H1 (cell line): ENCODE results near the gene PIGK. TPM values are rescaled to one million over a fixed set of nuclear protein-coding genes. Genes with fewer than 3 reads are reported as not detected.
"Not testable (repeated sequence)": the region's sequence is repeated elsewhere in the genome, so short reads cannot be mapped to it uniquely, and the experiment has no call there.

ENCODE experiments used
- CTCF ChIA-PET: fragments of 300-600 bp; sonication (Branson Sonifier 250); formaldehyde crosslinking; loops from one replicate; lab custom pipeline; 2021; ENCODE audit not compliant: partially characterized antibody; lab: Charles Lee
- POLR2A ChIA-PET: fragments of 300-600 bp; sonication (Branson Sonifier 250); formaldehyde crosslinking; loops from one replicate; lab custom pipeline; 2021; ENCODE audit warnings: inconsistent platforms; ENCODE audit not compliant: partially characterized antibody; lab: Charles Lee
- DNase-seq, 2 experiments: peaks; one replicate each; pipeline versions ENCODE4 v3.0.0 to v3.0.0-alpha.2; 2010 to 2022; ENCODE audit warnings: low spot score in 2 of 2, low read depth in 1 of 2, mixed read lengths in 1 of 2
- FAIRE-seq: peaks from 2 replicates; lab custom pipeline; 2011; peaks lifted over from hg19 to GRCh38; lab: Jason Lieb, UNC
- H2AFZ ChIP-seq: 2 replicates; pipeline ENCODE4 v1.8.1; 2012; ENCODE audit warnings: low read length, inconsistent platforms
- H2AK5ac ChIP-seq: 2 replicates; pipeline ENCODE4 v1.6.1; 2013; ENCODE audit warnings: low read depth, low read length
- H2BK120ac ChIP-seq: replicated peaks from 2 replicates; pipeline ENCODE3; 2013; ENCODE audit warnings: low read depth, low read length, inconsistent platforms
- H2BK12ac ChIP-seq: 2 replicates; pipeline ENCODE4 v1.6.1; 2013; ENCODE audit warnings: low read depth, low read length
- H2BK15ac ChIP-seq: 2 replicates; pipeline ENCODE4 v1.6.1; 2013; ENCODE audit warnings: low read length
- H2BK20ac ChIP-seq: 2 replicates; pipeline ENCODE4 v1.6.1; 2013; ENCODE audit warnings: low read length
- H2BK5ac ChIP-seq: 2 replicates; pipeline ENCODE4 v1.6.1; 2013; ENCODE audit warnings: low read depth, low read length
- H3K14ac ChIP-seq: 2 replicates; pipeline ENCODE4 v1.6.1; 2013; ENCODE audit warnings: inconsistent platforms; ENCODE audit not compliant: insufficient read length
- H3K18ac ChIP-seq: 2 replicates; pipeline ENCODE4 v1.6.1; 2013; ENCODE audit warnings: low read length; ENCODE audit errors: extremely low read depth
- H3K23ac ChIP-seq: 2 replicates; pipeline ENCODE4 v1.6.1; 2013; ENCODE audit warnings: inconsistent platforms; ENCODE audit not compliant: insufficient read length
- H3K23me2 ChIP-seq: 2 replicates; pipeline ENCODE4 v1.6.1; 2013; ENCODE audit warnings: low read depth, low read length
- H3K27ac ChIP-seq: 2 replicates; pipeline ENCODE4 v1.6.1; 2011; ENCODE audit warnings: low read depth, low read length, inconsistent platforms
- H3K27me3 ChIP-seq, 4 experiments: replicated peaks in 1 of 4; 1 replicate in 1 of 4; 2 replicates in 3 of 4; pipeline versions ENCODE4 v1.6.1 to v1.8.1; 2011 to 2013; ENCODE audit warnings: low read length in 3 of 4, mild to moderate bottlenecking in 3 of 4, inconsistent platforms in 2 of 4, mixed read lengths in 2 of 4, moderate library complexity in 1 of 4; ENCODE audit not compliant: control insufficient read depth in 3 of 4, insufficient read depth in 3 of 4; ENCODE audit errors: extremely low read depth in 1 of 4
- H3K36me3 ChIP-seq, 4 experiments: 2 replicates each; pipeline versions ENCODE4 v1.6.1 to v1.8.1; 2011 to 2013; ENCODE audit warnings: mild to moderate bottlenecking in 4 of 4, low read length in 3 of 4, moderate library complexity in 2 of 4, control low read depth in 1 of 4, inconsistent platforms in 1 of 4; ENCODE audit not compliant: insufficient read depth in 4 of 4, control insufficient read depth in 2 of 4
- H3K4ac ChIP-seq: replicated peaks from 2 replicates; pipeline ENCODE3; 2013; ENCODE audit warnings: low read length, low read depth, mixed read lengths, inconsistent platforms; ENCODE audit not compliant: insufficient read length
- H3K4me1 ChIP-seq, 4 experiments: replicated peaks in 1 of 4; 1 replicate in 1 of 4; 2 replicates in 3 of 4; pipeline versions ENCODE4 v1.6.1 to v1.8.1; 2011 to 2013; ENCODE audit warnings: low read length in 3 of 4, inconsistent platforms in 2 of 4, mixed read lengths in 1 of 4; ENCODE audit not compliant: insufficient read depth in 4 of 4, control insufficient read depth in 3 of 4
- H3K4me2 ChIP-seq, 2 experiments: 2 replicates each; pipeline versions ENCODE4 v1.6.1 to v1.8.1; 2011 to 2013; ENCODE audit warnings: low read depth in 2 of 2, low read length in 2 of 2, control low read depth in 1 of 2, inconsistent platforms in 1 of 2, mild to moderate bottlenecking in 1 of 2; ENCODE audit not compliant: insufficient read depth in 1 of 2
- H3K4me3 ChIP-seq, 4 experiments: fragments of 200-600, 300-600 bp in 1 of 4; sonication (generic), shearing (Covaris generic), sonication (Bioruptor Twin) in 1 of 4; 2 replicates each; pipeline versions ENCODE4 v1.5.1 to v1.8.1; 2011 to 2016; ENCODE audit warnings: low read length in 4 of 4, low read depth in 3 of 4, control low read depth in 2 of 4, inconsistent platforms in 2 of 4, mild to moderate bottlenecking in 2 of 4, mixed read lengths in 1 of 4, moderate library complexity in 1 of 4; ENCODE audit not compliant: insufficient read depth in 2 of 4; ENCODE audit errors: extremely low read depth in 1 of 4
- H3K56ac ChIP-seq: replicated peaks from 2 replicates; pipeline ENCODE3; 2013; ENCODE audit warnings: low read depth, mild to moderate bottlenecking, mixed read lengths, low read length, inconsistent platforms; ENCODE audit not compliant: insufficient read length
- H3K79me1 ChIP-seq: 2 replicates; pipeline ENCODE4 v1.6.1; 2013; ENCODE audit warnings: low read depth, low read length, control low read depth
- H3K79me2 ChIP-seq, 2 experiments: 2 replicates each; pipeline versions ENCODE4 v1.6.1 to v1.8.1; 2012 to 2013; ENCODE audit warnings: low read length in 2 of 2, mild to moderate bottlenecking in 2 of 2, inconsistent platforms in 1 of 2; ENCODE audit not compliant: insufficient read depth in 2 of 2, control insufficient read depth in 1 of 2
- H3K9ac ChIP-seq, 4 experiments: replicated peaks in 1 of 4; 1 replicate in 1 of 4; 2 replicates in 3 of 4; pipeline versions ENCODE4 v1.6.1 to v1.8.1; 2011 to 2013; ENCODE audit warnings: low read depth in 3 of 4, low read length in 3 of 4, control low read depth in 2 of 4, mild to moderate bottlenecking in 2 of 4, moderate library complexity in 2 of 4, inconsistent platforms in 1 of 4; ENCODE audit errors: extremely low read depth in 1 of 4
- H3K9me3 ChIP-seq, 2 experiments: 2 replicates each; pipeline versions ENCODE4 v1.6.1 to v1.8.1; 2012 to 2013; ENCODE audit warnings: mild to moderate bottlenecking in 2 of 2, moderate library complexity in 2 of 2, control low read depth in 1 of 2, inconsistent platforms in 1 of 2, low read depth in 1 of 2, low read length in 1 of 2, mixed read lengths in 1 of 2; ENCODE audit not compliant: insufficient read depth in 2 of 2
- H4K20me1 ChIP-seq, 2 experiments: replicated peaks in 1 of 2; 2 replicates each; pipeline versions ENCODE3 to v1.8.1; 2011 to 2013; ENCODE audit warnings: inconsistent platforms in 2 of 2, low read length in 2 of 2, mild to moderate bottlenecking in 1 of 2; ENCODE audit not compliant: insufficient read depth in 2 of 2, control insufficient read depth in 1 of 2
- H4K5ac ChIP-seq: 2 replicates; pipeline ENCODE4 v1.6.1; 2013; ENCODE audit warnings: low read length, low read depth, mixed read lengths, inconsistent platforms; ENCODE audit not compliant: insufficient read length
- H4K8ac ChIP-seq: 2 replicates; pipeline ENCODE4 v1.8.0; 2013; ENCODE audit warnings: mild to moderate bottlenecking, moderate library complexity, low read length, inconsistent platforms; ENCODE audit not compliant: insufficient read depth; ENCODE audit errors: extremely low read depth
- H4K91ac ChIP-seq: replicated peaks from 2 replicates; pipeline ENCODE3; 2013; ENCODE audit warnings: low read length, mixed read lengths, inconsistent platforms; ENCODE audit not compliant: insufficient read length
- WGBS, 2 experiments: shearing (Covaris generic) in 1 of 2; methylation state at CpG; one replicate each; pipeline versions ENCODE4 v1.1.6 to v1.1.7; 2013 to 2015; ENCODE audit warnings: low lambda C conversion rate in 2 of 2, mixed read lengths in 2 of 2, inconsistent platforms in 1 of 2, low coverage in 1 of 2, missing lambda C conversion rate in 1 of 2; ENCODE audit not compliant: insufficient replicate concordance in 2 of 2, insufficient coverage in 1 of 2, insufficient read length in 1 of 2; ENCODE audit errors: extremely low coverage in 1 of 2, missing lambda C conversion rate in 1 of 2; 5-methylcytosine and 5-hydroxymethylcytosine counted together
- polyA plus RNA-seq, 7 experiments: library from polyadenylated mRNA; depleted of rRNA in 3 of 7; stranded (reverse) in 5 of 7; unstranded in 2 of 7; fragments of >200 nt in 5 of 7; fragments of 200-250 nt in 2 of 7; gene quantifications; 1 replicate in 5 of 7; 2 replicates in 1 of 7; 4 replicates in 1 of 7; pipeline versions ENCODE4 v1.2.1 to v1.2.3, GENCODE V29; 2011 to 2013; ENCODE audit warnings: missing spikeins in 2 of 7, mixed read lengths in 2 of 7
- total RNA-seq: library from RNA; stranded (reverse); fragmentation: NEBNext Ultra II Directional; extraction: Animal tissue kit (Norgen Biotek cat#: 25700); gene quantifications from 2 replicates; pipeline ENCODE4 v1.2.1, GENCODE V29; 2021

The PIGK gene
- total and polyA plus RNA-seq, 2 of the 8 experiments (the other 6 are each of a cell fraction or from before 2014, with no cell fraction given), result 5.6 to 23.2 TPM

DNA sequence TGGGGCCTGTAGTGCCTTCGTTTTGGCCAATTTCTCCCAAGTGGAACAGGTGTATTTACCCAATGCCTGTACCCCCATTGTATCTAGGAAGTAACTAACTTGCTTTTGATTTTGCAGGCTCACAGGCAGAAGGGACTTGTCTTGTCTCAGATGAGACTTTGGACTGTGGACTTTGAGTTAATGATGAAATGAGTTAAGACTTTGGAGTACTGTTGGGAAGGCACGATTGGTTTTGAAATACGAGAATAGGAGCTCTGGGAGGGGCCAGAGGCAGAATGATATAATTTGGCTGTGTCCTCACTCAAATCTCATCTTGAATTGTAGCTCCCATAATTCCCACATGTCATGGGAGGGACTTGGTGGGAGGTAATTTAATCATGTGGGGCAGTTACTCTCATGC, 59.5 kb downstream of the PIGK start:
- H3K56ac ChIP-seq, H2BK120ac ChIP-seq, DNase-seq, H2AK5ac ChIP-seq, H3K27ac ChIP-seq, H3K23ac ChIP-seq, H2BK5ac ChIP-seq, H3K18ac ChIP-seq, H3K23me2 ChIP-seq, H3K27me3 ChIP-seq, FAIRE-seq, H3K4ac ChIP-seq, H3K9me3 ChIP-seq, H4K20me1 ChIP-seq, H2AFZ ChIP-seq, CTCF ChIA-PET, H4K8ac ChIP-seq, H3K14ac ChIP-seq, H3K9ac ChIP-seq, H3K4me3 ChIP-seq, H4K91ac ChIP-seq, H2BK15ac ChIP-seq, H3K4me1 ChIP-seq, H4K5ac ChIP-seq, POLR2A ChIA-PET, H3K79me1 ChIP-seq, H3K79me2 ChIP-seq, H3K4me2 ChIP-seq, H2BK20ac ChIP-seq, H2BK12ac ChIP-seq: not testable (repeated sequence)
- peaks cover 0 to 15% (median 4%) of the 10 kb centered on the region in 4 experiments; a peak in 3 of 8 replicates for H3K36me3 ChIP-seq
- WGBS, 2 experiments, result 90% methylated on average over 3 of the region's 3 CpGs; no CpG with 5 or more reads in 1 of the 2 experiments
